AG04450 (cell line): ENCODE results near the gene CAMK2G. TPM values are rescaled to one million over a fixed set of nuclear protein-coding genes. Genes with fewer than 3 reads are reported as not detected.

ENCODE experiments used
- CTCF ChIA-PET: fragments of 300-600, 350-600 bp; formaldehyde crosslinking; extraction: SDS; loops from one replicate; lab custom pipeline; 2022; ENCODE audit warnings: antibody characterized with exemption, inconsistent platforms; lab: Charles Lee
- POLR2A ChIA-PET: fragments of 350-600 bp; formaldehyde crosslinking; extraction: SDS; loops from one replicate; lab custom pipeline; 2021; ENCODE audit warnings: antibody characterized with exemption, inconsistent platforms; lab: Yijun Ruan, JAX
- DNase-seq: peaks from one replicate; pipeline ENCODE4 v3.0.0-alpha.2; 2011; ENCODE audit warnings: low read depth, low spot score
- H3K27ac ChIP-seq: one replicate; pipeline ENCODE4 v1.5.1; 2012; ENCODE audit warnings: low read depth, low read length, control low read depth
- H3K27me3 ChIP-seq: one replicate; pipeline ENCODE4 v1.6.0; 2012; ENCODE audit warnings: low read length; ENCODE audit not compliant: control insufficient read depth, insufficient read depth
- H3K4me3 ChIP-seq: 2 replicates; pipeline ENCODE4 v1.5.1; 2011; ENCODE audit warnings: mild to moderate bottlenecking, low read depth, low read length, control low read depth
- H3K9me3 ChIP-seq: 2 replicates; pipeline ENCODE4 v1.5.1; 2012; ENCODE audit warnings: low read length; ENCODE audit not compliant: control insufficient read depth, insufficient read depth
- polyA plus RNA-seq: library from polyadenylated mRNA; depleted of rRNA; stranded (reverse); fragments of >200 nt; gene quantifications from 2 replicates; pipeline ENCODE4 v1.2.3, GENCODE V29; 2011
- TF ChIP-seq, protein P1 (sequence below): IDR thresholded peaks from 2 replicates; pipeline ENCODE4 v1.5.1; 2011; ENCODE audit warnings: low read depth, low read length, control low read depth, inconsistent platforms

CAMK2G gene
- polyA plus RNA-seq, 1 experiment, result 22.3 TPM

DNA sequence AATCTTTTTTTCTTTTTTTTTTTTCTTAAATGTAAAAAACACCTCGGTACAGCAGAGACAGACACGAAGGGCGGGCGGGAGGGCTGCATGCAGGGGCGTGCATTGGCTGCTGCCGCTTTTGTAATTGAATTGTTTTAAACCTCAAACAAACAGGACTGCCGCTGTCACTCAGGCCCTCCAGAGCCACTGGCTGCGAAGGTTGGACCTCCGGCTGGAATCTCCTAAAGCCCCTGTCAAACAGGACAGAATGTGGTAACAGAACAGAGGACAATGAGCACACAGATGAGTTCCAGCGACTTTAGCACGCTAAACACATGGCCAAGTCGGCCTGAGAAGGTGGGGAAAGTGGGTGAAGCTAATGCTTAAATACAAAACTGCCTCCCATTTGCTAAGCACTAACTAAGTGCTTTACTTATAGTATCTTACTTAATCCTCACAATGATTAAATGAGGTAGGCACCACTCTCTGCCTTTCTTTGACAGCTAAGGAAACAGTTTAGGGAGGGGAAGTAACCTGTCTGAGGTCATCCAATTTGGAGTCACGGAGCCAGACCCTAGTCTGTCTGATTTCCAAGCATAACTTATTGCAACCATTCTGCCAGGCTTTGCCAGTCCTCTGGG lies 60.0 kb downstream of the CAMK2G start:
- CTCF ChIA-PET, result no interaction called here

DNA sequence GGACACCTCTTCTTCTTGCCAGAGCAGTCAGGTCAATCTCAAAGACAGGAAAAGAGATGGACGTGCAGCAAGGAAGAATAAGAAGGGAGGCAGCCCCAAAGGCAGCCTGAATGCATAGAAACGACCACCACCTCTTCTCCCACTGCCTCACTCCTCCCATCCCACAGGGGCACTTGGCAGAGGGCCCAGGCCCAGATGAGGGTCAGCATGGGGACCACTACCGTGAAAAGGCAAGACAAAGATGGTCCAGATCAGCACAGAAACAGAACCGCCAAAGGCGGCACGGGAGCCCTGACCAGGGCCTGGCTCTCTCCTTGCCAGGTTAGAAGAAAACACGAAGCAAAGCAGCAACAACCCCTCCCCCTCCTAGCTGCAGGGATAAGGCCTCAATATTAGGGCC lies 61.0 kb downstream of the CAMK2G start:
- ChIA-PET POLR2A (no interaction called here), CTCF (no interaction called here)
- no peak overlapping the region for H3K27ac ChIP-seq
- TF ChIP-seq, protein P1, sequence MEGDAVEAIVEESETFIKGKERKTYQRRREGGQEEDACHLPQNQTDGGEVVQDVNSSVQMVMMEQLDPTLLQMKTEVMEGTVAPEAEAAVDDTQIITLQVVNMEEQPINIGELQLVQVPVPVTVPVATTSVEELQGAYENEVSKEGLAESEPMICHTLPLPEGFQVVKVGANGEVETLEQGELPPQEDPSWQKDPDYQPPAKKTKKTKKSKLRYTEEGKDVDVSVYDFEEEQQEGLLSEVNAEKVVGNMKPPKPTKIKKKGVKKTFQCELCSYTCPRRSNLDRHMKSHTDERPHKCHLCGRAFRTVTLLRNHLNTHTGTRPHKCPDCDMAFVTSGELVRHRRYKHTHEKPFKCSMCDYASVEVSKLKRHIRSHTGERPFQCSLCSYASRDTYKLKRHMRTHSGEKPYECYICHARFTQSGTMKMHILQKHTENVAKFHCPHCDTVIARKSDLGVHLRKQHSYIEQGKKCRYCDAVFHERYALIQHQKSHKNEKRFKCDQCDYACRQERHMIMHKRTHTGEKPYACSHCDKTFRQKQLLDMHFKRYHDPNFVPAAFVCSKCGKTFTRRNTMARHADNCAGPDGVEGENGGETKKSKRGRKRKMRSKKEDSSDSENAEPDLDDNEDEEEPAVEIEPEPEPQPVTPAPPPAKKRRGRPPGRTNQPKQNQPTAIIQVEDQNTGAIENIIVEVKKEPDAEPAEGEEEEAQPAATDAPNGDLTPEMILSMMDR, result no peak
- no peak for DNase-seq
- no peak overlapping the region for H3K4me3 ChIP-seq
- H3K27me3 ChIP-seq, result no peaks in the 10 kb centered on the region
- H3K9me3 ChIP-seq, result no peaks in the 10 kb centered on the region; the same call in 1 of the 2 replicates

More for the DNA sequence above, 60.0 kb downstream of the CAMK2G start:
- DNase-seq, result no peak
- Histone ChIP-seq H3K4me3 (no peak overlapping the region), H3K27me3 (no peaks in the 10 kb centered on the region), H3K27ac (no peak overlapping the region), H3K9me3 (no peaks in the 10 kb centered on the region; the same call in 1 of the 2 replicates)
- POLR2A ChIA-PET, result no interaction called here
- TF ChIP-seq, protein P1, result no peak

DNA sequence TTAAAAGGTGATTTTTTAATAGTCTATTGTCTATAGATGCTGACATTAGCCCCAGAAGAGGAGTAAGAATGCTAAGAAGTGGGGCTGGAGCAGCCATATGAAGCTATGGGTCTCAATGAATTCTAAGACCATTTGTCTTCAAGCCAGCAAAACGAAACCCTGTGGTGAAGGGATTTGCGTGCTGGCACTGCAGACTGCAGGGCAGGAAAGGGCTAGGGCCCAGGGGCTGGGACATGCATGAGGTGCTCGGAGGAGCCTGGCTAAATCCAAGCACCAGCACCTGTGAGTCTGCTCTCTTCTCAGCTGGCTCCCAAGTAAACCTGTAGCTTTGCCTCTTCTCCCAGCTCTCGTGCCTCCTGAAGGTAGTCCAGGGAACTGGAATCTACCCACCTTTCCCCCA lies 61.7 kb downstream of the CAMK2G start:
- Histone ChIP-seq H3K27ac (no peak overlapping the region), H3K27me3 (no peaks in the 10 kb centered on the region), H3K4me3 (no peak overlapping the region), H3K9me3 (no peaks in the 10 kb centered on the region; the same call in 1 of the 2 replicates)
- DNase-seq, result no peak
- TF ChIP-seq, protein P1, result no peak
- ChIA-PET CTCF (no interaction called here), POLR2A (interaction anchor here (0.8 kb wide), 1 partner anchor 26 kb away, joined by 3 read pairs; no protein-coding TSS in a partner anchor)

DNA sequence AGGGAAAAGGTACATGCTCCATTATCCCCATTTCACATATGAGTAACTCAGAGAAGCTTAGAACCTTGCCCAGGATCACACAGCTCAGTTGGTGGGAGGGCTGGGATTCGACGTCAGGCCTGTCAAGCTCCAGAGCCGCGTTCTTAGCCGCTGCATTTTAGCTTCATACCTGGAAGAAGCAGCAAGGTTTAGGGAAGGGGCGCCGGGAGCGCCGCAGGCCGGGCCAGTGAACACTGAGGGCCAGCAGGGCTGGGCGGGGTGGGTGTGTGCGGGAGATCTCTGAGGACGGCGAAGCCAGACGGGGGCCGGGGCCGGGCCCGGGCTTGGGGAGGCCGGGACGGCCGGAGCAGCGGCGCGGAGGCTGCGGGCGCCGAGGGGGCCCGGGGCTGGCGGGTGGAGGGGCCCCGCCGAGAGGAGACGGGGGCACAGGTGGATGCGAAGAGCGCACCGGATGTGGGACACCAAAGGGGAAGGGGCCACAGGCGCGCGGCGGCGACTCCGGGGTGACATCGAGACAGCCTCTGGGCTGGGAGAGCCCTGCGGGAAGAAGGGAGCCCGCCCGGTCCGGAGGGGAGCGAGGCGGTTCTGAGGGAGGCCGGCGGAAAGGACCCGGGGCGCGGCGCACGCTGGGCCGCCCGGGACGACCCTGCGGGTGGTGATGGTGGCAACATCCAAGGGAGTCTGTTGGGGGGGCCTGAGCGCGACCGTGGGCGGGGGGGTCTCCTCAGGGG lies 63.5 kb downstream of the CAMK2G start:
- ChIA-PET POLR2A (no interaction called here), CTCF (interaction anchor here (1.0 kb wide), 1 partner anchor 69 kb away, joined by 5 read pairs; no protein-coding TSS in a partner anchor)
- Histone ChIP-seq H3K27ac (peak overlapping the region; percentile 39), H3K27me3 (no peaks in the 10 kb centered on the region), H3K9me3 (no peaks in the 10 kb centered on the region; the same call in 1 of the 2 replicates), H3K4me3 (peak overlapping the region; percentile 80)
- TF ChIP-seq, protein P1, result no peak
- no peak for DNase-seq

DNA sequence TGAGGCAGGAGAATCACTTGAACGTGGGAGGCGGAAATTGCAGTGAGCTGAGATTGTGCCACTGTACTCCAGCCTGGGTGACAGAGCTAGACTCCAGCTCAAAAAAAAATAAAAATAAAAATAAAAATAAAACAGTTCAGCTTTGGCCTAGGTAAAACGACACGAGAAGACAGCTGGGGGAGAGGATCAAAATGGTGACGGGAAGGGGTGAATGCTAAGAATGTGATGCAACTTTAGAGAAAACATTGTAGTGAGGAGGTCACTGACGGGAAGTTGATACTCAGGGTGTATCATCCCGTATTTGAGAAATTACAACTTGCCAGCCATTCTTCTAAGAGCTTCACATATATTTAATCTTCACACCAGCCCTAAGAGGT lies 64.0 kb downstream of the CAMK2G start:
- TF ChIP-seq, protein P1, result no peak
- Histone ChIP-seq H3K9me3 (no peaks in the 10 kb centered on the region; the same call in 1 of the 2 replicates), H3K27me3 (no peaks in the 10 kb centered on the region), H3K27ac (no peak overlapping the region), H3K4me3 (peak overlapping the region; percentile 80)
- no peak for DNase-seq
- ChIA-PET POLR2A (no interaction called here), CTCF (interaction anchor here (1.0 kb wide), 1 partner anchor 70 kb away, joined by 5 read pairs; no protein-coding TSS in a partner anchor)
